HG02852 (cell line): ENCODE measurements around the gene CTNNBIP1.

Experiments used
- ATAC-seq: cut with Tn5 transposase; IDR thresholded peaks from one replicate; pipeline ENCODE4 v1.9.1; 2021; ENCODE audit warnings: mild to moderate bottlenecking, moderate library complexity; ENCODE audit not compliant: unreplicated experiment

The CTNNBIP1 gene

DNA sequence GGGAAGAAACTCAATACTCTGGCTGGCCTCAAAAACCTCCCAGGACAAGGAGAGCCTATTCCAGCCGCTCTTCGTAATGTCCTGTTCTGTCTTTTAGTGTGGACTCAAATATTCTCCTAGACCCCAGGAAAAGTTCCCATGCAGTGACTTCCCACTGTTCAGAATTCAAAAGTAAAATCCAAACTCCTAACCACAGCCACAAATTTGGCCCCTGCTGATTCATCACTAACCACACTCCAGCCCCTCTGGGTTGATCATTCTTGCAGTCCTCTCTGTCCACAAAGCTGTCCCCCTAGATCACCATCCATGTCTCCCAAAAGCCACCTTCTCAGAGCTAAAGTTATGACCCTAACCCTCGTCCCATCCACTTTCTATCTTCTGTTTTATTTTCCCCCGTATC is 5.1 kb downstream of the CTNNBIP1 start:
- no peak for ATAC-seq

DNA sequence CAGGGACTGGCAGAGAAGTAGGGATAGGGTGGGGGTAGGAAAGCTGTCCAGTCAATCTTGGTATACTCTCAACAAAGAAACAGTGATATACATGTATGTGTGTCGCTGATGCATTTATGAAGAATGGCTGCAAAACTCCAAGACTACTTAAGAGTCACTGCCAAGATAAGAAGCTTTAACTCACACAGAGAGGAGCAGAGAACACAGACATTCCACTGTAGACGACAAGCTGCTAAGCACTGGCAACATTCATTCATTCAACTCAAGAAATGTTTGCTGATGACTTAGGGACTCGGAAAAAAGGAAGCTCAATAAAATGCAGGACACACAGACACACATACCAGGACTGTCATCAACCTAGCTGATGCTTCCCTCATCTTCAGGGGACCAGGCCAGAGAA is 5.5 kb downstream of the CTNNBIP1 start:
- no peak for ATAC-seq

DNA sequence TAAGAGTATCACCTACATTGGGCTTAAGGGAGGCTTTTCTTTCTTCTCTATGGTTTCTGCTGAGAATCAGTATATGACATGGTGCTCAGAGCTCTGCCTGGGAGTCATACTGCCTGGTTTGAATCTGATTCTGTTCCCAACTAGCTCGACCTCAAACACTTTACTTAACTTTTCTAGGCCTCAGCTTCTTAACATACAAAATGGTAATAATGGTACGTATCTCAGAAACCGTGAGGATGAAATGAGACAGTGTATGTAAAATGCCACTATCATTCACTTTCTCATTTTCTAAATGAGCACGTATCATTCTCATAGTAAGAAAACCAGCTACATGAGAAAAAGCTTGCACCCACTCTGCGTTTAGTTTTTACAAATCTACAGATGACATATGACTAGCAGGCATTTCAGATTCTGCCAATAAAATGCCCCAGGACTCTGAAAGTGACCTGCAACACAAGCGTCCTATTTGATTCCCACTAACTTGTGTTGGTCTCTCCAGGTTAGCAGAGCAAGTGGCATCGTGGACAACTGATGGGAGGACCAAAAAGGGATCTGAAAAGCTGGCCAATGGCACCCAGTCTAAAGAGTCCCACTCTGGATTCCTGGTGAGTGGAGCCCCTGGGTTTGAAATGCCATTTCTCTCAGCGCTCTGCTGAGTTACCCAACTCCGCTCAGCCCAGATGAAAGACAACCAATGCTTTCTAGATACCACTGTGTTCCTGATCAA is 6.1 kb downstream of the CTNNBIP1 start:
- ATAC-seq = no peak

DNA sequence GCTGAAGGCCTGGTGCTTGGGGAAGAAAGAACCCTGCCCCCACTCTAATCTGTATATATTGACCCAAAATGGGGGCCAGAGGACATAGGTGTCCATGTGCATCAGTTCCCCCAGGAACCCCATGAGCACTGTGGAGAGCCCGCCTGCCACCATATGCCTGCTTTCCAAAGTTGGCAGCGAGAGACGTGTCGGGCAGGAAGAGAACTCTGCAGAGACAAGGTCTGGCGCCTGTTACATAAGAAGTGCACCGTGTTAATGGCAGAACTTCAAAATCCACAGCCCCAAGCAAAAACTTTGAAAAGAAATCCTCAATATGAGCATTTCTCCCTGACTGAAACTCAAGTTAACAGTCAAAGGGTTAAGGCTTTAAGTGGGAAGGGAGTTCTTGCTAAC is 8.0 kb downstream of the CTNNBIP1 start:
- ATAC-seq = no peak

DNA sequence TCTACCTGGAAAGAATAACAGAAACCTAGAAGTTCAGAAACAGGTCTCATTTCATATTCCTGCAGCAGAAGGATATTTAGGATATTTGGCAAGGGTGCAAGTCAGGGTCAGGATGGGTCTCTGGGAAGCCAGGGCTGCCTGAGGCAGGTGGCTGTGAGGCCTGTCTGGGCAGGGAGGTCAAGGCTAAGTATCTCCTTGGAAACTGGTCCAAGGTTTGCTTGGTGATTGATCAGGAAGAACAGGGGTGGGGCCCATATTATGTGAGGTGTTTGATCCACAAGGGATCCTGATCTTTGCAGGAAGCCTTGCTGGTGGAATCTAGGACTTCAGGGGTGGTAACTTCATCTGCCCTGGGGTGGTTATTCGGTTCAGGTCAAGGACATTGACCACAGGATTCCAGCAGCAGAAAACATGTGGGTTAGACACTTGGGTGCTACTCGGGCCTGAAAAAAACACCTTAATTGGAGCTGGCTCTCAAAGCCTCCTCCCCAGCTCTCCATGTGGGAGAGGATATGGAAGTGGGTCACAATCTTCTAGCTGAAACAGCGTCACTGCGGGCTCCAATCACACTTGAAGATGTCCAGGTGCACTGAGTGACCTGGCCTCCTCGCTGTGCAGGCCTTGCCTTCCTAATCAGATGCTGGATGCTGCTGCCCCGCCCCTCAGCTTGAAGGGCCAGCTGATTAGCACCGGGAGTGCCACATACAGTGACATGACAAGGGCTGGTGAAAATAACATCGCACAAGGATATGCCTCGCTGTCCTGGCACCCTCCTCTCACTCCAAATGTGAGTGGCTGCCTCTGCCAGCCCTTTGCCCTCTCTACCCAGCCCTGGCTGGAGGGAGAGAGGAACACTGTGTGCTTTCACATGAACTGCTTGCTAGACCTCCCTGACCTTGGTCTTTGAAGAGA is 8.7 kb downstream of the CTNNBIP1 start:
- no peak for ATAC-seq

DNA sequence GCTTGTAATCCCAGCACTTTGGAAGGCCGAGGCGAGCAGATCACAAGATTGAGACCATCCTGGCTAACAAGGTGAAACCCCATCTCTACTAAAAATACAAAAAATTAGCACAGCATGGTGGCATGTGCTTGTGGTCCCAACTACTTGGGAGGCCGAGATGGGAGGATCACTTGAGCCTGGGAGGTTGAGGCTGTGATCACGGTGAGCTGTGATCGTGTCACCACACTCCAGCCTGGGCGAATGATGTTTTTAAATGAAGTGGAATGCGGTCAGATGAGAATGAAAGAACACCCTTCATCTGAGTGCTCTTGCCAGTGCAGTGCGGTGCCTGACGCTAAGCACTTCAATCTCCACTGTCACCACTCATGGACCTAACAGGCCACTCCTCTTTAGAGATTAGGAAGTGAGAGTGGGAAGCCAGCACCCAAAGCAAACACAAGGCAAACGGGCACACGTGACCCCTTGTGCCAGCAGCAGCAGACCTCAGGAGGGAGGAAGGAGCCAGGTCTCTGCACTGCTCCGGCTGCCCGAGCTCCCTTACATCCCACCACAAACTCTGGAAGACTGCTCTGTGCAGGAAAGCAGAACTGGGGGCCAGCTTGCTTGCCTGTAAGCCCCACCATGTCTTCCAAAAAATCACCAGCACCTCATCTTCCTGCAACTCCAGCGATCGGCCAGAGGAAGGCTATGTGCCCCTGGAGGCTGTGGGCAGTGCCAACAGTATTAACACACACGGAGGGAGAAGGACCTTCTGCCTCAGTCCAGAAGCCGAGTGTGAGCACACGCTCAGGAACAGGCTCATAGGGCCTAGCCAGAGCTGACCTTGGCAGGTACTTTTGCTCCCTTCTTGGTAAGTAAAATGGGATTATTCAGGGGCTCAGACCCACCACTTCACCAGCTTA is 9.7 kb downstream of the CTNNBIP1 start:
- no peak for ATAC-seq

DNA sequence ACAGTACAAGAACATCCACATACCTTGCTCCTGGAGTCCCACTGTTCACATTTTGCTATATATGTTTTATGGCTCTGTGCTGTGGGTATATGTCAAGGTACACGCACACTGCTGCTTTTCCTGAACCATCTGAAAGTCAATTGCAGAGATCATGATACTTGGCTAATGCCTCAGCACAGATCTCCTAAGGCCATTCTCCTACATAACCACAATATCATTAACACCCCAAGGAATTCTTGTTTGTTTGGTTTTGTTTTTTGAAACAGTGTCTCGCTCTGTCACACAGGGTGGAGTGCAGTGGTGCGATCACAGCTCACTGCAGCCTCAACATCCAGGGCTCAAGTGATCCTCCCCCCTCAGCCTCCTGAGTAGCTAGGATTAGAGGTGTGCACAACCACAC is 16.0 kb downstream of the CTNNBIP1 start:
- ATAC-seq = no peak

DNA sequence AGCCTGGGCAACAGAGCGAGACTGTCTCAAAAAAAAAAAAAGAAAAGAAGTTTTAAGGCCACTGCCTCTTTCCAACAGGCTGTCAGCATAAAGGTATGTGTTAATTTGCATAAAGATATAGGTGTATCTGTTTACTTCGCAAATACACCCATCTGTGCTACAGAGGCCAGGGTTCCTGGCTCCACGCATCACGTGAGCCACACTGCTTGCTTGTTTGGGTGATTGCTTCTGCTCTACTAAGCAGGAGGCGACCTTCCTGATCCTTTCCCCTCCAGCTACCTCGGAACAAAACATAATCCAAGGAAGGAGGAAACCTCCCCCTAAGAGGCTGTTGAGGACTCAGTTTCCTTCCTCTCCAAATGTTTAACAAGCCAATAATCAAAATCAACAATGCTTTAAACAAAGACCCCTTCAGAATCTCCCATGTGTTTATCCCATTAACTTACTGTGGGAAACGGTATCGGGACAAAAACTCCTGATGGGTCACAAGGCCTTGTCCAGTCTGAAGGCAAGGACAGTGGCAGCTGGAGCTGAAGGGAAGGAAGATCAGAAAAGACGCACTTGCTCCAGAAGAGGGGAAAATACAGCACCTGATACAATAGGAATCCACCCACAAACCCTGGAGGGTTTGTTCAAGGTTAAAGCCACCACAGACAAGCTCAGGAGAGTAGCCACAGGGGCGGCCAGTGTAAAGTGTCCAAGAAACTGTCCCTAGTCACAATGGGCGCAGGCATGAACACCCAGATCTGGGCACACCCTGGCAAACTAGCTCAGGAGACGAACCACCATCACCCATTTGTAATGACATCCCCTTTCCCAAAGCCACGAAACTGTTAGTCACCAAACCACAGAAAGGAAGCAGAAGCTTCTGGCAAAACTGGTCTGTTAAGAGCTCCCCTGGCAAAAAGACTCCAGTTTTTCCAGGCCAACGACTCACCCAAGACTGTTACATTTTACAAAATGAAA is 17.2 kb downstream of the CTNNBIP1 start:
- ATAC-seq = no peak

DNA sequence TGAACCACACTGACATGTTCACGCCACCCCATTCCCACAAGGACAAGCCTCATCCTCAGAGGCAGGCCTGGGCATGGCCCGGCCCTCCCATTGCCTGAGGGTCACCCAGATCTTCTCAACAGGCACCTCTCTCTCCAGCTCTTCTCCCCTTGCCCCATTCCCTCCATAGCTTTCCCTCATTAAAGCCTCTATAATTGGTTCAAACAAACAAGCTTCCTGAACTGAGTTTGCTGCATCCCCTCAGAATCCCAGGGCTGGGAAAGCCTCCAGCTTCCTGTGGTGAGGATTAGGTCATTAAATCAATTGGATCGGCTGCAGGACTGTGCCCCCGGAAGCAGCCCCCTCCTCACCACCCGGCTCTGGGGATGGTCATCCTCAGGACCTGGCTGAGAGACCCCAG is 18.9 kb downstream of the CTNNBIP1 start:
- no peak for ATAC-seq

DNA sequence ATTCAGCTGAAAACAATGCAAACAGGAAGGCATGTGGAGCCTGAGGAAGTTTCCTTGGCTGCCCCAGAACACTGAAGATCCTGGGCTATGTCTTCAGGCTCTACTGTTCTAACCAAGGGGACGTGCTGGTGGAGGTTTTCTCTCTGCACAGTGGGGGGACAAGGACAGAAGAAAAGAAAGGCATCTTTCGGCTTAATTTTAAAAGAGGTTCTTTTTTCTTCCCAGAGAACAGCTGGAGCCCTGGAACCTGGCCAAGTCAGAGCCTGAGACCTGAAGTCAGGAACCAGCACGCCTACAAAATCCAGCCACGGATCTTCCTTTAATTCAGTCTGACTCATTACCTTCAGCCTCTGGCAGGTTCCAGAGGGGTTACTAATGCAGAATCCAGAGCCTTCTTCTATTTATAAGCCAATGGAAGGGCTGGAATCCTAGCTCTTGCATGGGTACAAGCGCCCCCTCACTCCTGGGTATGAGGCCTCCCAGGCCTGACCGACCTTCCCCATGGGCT is 19.8 kb downstream of the CTNNBIP1 start:
- no peak for ATAC-seq

DNA sequence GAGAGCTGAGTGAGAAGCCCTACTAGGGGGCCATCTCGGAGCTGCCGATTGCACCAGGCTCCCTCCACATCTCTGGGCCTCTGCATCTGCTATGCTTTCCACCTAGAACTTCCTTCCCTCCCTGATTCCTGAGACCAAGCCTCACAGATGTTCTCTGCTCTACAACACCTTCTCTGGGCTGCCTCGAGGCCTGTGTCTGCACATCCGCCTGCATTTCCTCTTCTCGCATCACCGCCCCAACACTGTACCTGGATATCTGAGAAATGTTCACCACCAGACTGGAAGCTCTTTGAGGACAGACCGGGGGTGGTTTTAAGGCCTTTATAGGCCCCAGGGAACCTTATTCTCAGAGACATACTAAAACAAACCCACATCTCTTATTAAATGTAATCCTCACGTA is 20.7 kb downstream of the CTNNBIP1 start:
- no peak for ATAC-seq

DNA sequence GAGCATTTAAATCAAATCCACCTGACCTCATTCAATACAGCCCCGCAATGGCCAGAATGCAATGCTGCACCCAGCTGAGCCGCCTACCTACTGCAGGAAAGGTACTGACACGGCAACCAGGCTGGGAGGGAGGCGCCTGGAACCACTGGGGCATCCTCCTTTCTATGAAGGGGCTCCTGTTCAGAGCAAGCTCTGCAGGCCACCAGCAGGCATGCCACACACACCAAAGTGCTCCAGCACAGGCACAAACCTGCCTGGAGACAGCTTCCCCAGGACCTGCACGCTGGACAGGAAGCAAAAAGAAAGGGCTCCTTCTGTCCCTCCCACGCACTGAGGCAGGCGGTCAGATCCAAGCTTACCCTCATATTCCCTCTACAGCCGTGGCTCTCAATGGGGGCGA is 21.2 kb downstream of the CTNNBIP1 start:
- ATAC-seq = no peak

DNA sequence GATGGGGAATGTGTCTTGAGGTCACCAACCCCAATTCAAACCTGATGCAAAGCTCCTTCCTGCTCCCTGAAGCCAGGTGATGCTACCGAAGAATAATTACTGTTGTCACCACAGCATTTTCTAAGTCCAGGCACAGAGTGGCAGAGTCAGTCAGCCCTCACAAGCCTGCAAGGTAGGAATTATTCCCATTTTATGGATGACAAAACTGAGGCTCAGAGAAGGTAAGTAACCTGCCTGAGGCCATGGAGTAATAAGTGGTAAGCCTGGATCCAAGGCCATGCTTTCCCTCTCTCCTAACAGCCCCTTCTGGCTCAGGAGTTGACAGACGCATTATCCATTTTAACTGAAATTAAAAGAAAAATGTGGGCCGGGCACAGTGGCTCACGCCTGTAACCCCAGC is 23.0 kb downstream of the CTNNBIP1 start:
- no peak for ATAC-seq

DNA sequence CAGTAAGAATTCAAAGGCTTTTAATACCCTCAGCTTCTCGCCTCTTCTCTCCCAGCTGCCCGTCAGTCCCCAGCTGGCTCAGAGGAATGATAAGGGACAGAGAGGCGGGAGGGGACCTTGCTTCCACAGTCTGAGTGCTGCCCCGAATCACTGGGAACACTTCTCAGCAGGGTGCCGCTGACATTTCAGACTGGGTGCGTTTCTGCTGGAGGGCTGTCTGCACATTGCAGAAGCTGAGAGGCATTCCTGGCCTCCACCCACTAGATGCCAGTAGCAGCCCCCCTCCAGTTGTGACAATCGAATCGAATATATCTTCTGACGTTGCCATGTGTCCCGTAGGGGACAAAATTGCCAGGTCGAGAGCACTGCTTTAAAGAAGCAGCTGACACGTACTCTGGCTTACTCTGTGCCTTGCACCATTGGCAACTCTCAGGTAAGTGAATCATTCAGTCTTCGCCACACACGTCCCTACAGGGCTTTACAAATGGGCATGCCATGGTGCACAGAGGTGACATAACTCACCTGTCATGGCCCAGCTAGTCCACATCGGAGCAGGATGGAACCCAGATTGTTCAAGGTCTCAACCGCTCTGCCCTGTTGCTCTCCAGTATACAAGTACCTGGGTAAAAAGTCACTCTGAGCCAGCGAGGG is 23.9 kb downstream of the CTNNBIP1 start:
- no peak for ATAC-seq

DNA sequence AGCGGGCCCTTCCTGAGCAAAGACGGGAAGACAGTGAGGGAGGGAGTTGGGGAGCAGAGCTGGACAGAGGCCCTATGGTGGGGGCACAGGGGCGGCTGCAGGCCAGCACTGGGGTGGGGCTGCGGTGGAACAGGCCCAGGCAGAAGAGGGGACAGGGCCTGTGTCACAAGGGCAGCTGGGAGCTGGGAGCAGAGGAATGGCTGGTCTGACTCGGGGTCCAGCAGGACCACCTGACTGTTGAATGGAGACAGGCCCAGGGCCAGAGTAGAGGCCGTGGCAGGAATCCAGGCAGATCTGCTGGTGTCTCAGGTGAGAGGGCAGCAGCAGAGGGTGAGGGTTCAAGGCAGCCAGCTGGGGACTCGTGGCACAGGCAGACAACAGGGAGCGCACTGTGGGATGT is 25.3 kb downstream of the CTNNBIP1 start:
- ATAC-seq = no peak

DNA sequence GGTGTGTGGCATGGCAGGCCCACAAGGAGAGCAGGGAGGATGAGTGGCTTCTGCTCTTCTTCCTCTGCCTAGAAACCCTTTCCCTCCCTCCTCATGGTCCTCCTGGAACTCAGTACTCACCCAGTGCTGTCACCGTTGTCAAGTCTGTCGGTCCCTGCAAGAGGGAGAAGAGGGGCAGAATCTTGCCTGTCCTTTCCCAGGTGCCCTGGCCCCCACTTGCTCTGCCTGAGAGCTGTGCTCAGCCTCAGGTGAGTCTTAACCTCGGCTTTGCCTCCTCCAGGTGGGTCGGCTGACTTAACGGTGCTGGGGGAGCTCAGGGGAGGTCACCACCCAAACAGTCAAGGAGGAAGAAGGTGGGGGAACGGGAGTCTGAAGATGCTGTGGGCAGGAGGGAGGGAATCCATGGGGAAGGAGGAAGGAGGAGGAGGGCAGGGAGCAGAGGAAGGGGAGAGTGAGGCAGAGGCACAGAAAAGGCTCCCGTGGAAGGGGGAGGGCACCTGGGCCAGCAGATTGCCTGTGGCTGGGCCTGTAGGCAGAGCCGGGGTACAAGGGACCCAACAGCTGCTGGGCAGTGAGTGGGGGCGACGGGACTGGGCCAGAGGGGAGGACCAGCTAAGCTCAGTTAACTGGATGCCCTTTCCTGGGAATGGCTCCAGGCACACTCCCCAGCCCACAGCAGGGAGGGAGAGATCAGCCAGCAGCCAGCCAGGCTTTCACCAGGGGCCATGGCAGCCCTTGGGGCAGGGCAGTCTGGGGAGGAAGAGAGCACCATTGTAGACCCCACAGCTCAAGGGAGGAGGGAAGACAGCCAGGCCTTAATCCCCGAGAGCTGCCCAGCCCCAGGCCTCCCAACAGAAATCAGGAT is 26.3 kb downstream of the CTNNBIP1 start:
- ATAC-seq = no peak

DNA sequence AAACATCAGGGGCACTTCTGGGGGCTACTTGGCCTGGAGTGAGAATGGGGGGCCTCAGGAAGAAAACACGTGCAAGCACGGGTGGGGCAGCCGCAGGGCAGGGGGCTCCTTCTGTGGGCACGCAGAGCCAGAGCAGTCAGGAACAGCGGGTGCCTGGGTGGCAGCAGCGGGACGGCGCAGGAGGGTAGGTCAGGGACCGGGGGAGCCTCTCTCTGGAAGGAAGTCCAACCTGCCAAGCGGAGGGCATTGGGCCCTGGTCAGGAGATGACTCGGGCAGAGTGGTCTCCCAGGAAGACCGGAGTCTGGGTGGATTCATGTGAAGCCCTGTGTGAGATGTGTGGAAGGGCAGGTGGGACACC is 27.1 kb downstream of the CTNNBIP1 start:
- ATAC-seq = no peak

DNA sequence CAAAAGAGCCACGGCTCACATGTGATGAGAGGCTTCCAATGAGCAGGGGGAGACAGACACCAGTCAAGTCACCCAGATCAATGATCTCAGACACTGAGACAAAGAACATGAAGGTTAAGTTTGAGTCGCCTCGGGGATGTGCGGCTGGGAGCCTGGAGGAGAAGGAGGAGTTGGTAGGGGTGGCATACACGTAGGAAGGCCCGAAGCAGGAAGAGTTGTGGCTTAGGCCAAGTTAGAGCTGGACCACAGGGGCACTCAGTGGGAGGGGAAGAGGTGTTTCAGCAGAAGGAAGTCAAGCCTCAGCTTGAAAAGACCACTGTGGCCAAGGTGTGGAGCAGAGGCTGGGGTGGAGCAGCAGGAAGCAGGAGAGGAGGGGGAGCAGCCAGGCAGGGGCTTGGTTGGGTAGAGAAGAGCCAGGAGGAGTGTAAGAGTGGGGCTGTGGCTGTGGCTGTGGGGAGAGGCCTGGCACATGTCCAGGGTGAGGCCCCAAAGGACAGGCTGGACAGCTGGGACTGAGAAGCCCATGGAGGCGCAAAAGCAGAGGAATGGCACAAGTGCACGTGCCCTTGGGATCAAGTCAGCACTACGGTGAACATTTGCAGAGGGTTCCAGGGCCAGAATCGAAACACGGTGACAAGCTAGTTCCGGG is 27.6 kb downstream of the CTNNBIP1 start:
- no peak for ATAC-seq
